Nephron progenitor cell (in vitro differentiated cells): ENCODE results near the gene CTDP1.

Experiments
- DNase-seq: peaks from one replicate; pipeline ENCODE4 v3.0.0; 2021
- H3K27ac Mint-ChIP-seq: 2 replicates; pipeline ENCODE4 v1.8.0; 2021; ENCODE audit warnings: mild to moderate bottlenecking, moderate library complexity, mixed read lengths
- H3K27me3 Mint-ChIP-seq: 2 replicates; pipeline ENCODE4 v1.8.0; 2021; ENCODE audit warnings: mild to moderate bottlenecking, low read depth, mixed read lengths; ENCODE audit not compliant: poor library complexity
- H3K36me3 Mint-ChIP-seq: 2 replicates; pipeline ENCODE4 v1.8.0; 2021; ENCODE audit warnings: low read depth, mixed read lengths
- H3K4me1 Mint-ChIP-seq: 2 replicates; pipeline ENCODE4 v1.8.0; 2021; ENCODE audit warnings: mixed read lengths
- H3K4me3 Mint-ChIP-seq: 2 replicates; pipeline ENCODE4 v1.8.0; 2021; ENCODE audit warnings: mild to moderate bottlenecking, moderate library complexity, mixed read lengths
- H3K9me3 Mint-ChIP-seq: 2 replicates; pipeline ENCODE4 v1.8.0; 2021; ENCODE audit warnings: mild to moderate bottlenecking, moderate library complexity, mixed read lengths
- CTCF ChIP-seq: fragments of 200-600 bp; sonication (generic); IDR thresholded peaks from 2 replicates; pipeline ENCODE4 v1.5.0; 2021; ENCODE audit warnings: antibody characterized with exemption

Gene CTDP1

GRCh38 chr18:79634186-79634585, 45.4 kb upstream of the CTDP1 start:
- Mint-ChIP-seq H3K4me1 (no peaks in the 10 kb centered on the region), H3K27me3 (peaks cover 22% of the 10 kb centered on the region), H3K4me3 (no peak overlapping the region), H3K27ac (no peak overlapping the region), H3K36me3 (peaks cover 5% of the 10 kb centered on the region), H3K9me3 (peaks cover 28% of the 10 kb centered on the region)
- no peak for DNase-seq
- no peak for TF ChIP-seq CTCF

GRCh38 chr18:79634593-79635426, 44.8 kb upstream of the CTDP1 start:
- peaks cover 27% of the 10 kb centered on the region for H3K27me3 Mint-ChIP-seq
- peaks cover 28% of the 10 kb centered on the region for H3K9me3 Mint-ChIP-seq
- no peaks in the 10 kb centered on the region for H3K4me1 Mint-ChIP-seq
- H3K4me3 Mint-ChIP-seq, result no peak overlapping the region
- no peak for TF ChIP-seq CTCF
- no peak for DNase-seq
- H3K36me3 Mint-ChIP-seq, result peaks cover 5% of the 10 kb centered on the region
- no peak overlapping the region for H3K27ac Mint-ChIP-seq

GRCh38 chr18:79635427-79635726, 44.2 kb upstream of the CTDP1 start:
- TF ChIP-seq CTCF, result no peak
- H3K9me3 Mint-ChIP-seq, result peaks cover 28% of the 10 kb centered on the region
- no peak overlapping the region for H3K4me3 Mint-ChIP-seq
- H3K27ac Mint-ChIP-seq, result no peak overlapping the region
- no peaks in the 10 kb centered on the region for H3K4me1 Mint-ChIP-seq
- DNase-seq, result no peak
- peaks cover 31% of the 10 kb centered on the region for H3K27me3 Mint-ChIP-seq
- peaks cover 5% of the 10 kb centered on the region for H3K36me3 Mint-ChIP-seq

- H3K36me3 Mint-ChIP-seq, result peaks cover 5% of the 10 kb centered on the region
- no peak overlapping the region for H3K27ac Mint-ChIP-seq
- DNase-seq, result no peak
- H3K4me1 Mint-ChIP-seq, result no peaks in the 10 kb centered on the region
- no peak for TF ChIP-seq CTCF
- H3K9me3 Mint-ChIP-seq, result peaks cover 28% of the 10 kb centered on the region
- H3K4me3 Mint-ChIP-seq, result no peak overlapping the region
- H3K27me3 Mint-ChIP-seq, result peaks cover 31% of the 10 kb centered on the region
These were observed 42.3 kb upstream of the CTDP1 start for GRCh38 chr18:79637181-79637920.

GRCh38 chr18:79637921-79638909, 41.4 kb upstream of the CTDP1 start:
- Mint-ChIP-seq H3K4me1 (no peaks in the 10 kb centered on the region), H3K27me3 (peaks cover 34% of the 10 kb centered on the region), H3K9me3 (peaks cover 27% of the 10 kb centered on the region), H3K27ac (no peak overlapping the region), H3K4me3 (no peak overlapping the region), H3K36me3 (peaks cover 5% of the 10 kb centered on the region)
- TF ChIP-seq CTCF, result no peak
- DNase-seq, result no peak
